Urinary bladder (tissue), 4 donors: ENCODE results near the gene CDKN1C. TPM values are rescaled to one million over a fixed set of nuclear protein-coding genes. Genes with fewer than 3 reads are reported as not detected.

Experiments used
- DNase-seq: peaks from one replicate; pipeline ENCODE4 v3.0.0-alpha.2; 2015; ENCODE audit errors: extremely low spot score
- H3K27ac ChIP-seq: one replicate; pipeline ENCODE4 v1.5.1; 2013; ENCODE audit warnings: low read depth, mild to moderate bottlenecking, moderate library complexity
- H3K36me3 ChIP-seq: one replicate; pipeline ENCODE4 v1.6.1; 2013; ENCODE audit warnings: mild to moderate bottlenecking, moderate library complexity; ENCODE audit not compliant: insufficient read depth
- H3K4me1 ChIP-seq: one replicate; pipeline ENCODE4 v1.6.1; 2013; ENCODE audit warnings: mild to moderate bottlenecking, moderate library complexity; ENCODE audit not compliant: insufficient read depth
- H3K4me3 ChIP-seq: one replicate; pipeline ENCODE4 v1.5.1; 2013; ENCODE audit warnings: low read depth, low read length
- WGBS: extraction: QIAGEN DNeasy Blood & Tissue Kit; methylation state at CpG from one replicate; pipeline ENCODE4 v1.1.7; 2013; 5-methylcytosine and 5-hydroxymethylcytosine counted together
- polyA plus RNA-seq: library from polyadenylated mRNA; stranded (reverse); fragments of 200-250 nt; gene quantifications from one replicate; pipeline ENCODE4 v1.2.3, GENCODE V29; 2013
- total RNA-seq: library from RNA; depleted of rRNA; stranded (reverse); fragments of >200 nt; gene quantifications from one replicate; pipeline ENCODE4 v1.2.3, GENCODE V29; 2014
- donor health status: healthy with polysubstance abuse.
- donor health status: healthy.

The CDKN1C gene
- total and polyA plus RNA-seq, 2 donors = 78.6 to 118 TPM

DNA sequence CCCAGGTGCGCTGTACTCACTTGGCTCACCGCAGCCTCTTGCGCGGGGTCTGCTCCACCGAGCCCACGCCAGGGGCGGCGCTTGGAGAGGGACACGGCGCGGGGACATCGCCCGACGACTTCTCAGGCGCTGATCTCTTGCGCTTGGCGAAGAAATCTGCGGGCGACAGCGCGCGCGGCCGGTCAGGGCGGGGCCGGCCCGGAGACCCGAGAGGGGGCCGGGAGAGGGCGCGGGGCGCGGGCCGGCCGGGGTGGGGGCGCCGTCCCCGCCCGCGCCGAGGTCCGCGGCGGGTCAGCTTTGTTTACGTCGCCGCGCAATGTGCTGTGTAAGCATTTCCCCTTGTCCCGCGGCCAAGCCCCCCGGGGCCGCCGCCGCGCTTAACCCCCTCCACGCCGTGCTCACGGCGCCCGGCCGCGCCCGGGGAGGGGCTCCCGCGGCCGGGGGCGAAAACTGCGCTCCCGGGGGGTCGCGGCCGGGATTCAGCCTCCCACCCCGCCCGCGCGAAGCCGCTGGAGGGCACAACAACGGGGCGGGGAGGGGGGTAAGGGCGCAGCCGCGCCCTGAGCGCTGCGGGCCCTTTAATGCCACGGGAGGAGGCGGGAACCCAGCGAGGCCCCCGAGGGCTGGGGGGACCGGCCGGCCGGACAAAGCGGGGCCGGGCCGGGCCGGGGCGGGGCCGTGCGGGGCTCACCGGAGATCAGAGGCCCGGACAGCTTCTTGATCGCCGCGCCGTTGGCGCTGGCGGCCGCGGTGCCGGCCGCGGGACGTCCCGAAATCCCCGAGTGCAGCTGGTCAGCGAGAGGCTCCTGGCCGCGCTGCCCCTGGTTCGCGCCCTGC, 1.4 kb downstream of the CDKN1C start:
- H3K36me3 ChIP-seq = no peaks in the 10 kb centered on the region
- H3K27ac ChIP-seq = peak overlapping the region; percentile 72
- no peak for DNase-seq
- no peaks in the 10 kb centered on the region for H3K4me1 ChIP-seq
- under 1% methylated on average over 119 of the region's 119 CpGs for WGBS
- peak overlapping the region; percentile 95 for H3K4me3 ChIP-seq

GRCh38 chr11:2883640-2883978, 2.0 kb downstream of the CDKN1C start:
- WGBS = 4% methylated on average over 24 of the region's 24 CpGs
- Histone ChIP-seq H3K4me3 (peak overlapping the region; percentile 95), H3K4me1 (no peaks in the 10 kb centered on the region), H3K36me3 (no peaks in the 10 kb centered on the region), H3K27ac (peak overlapping the region; percentile 13)
- no peak for DNase-seq

GRCh38 chr11:2882396-2883110, 3.0 kb downstream of the CDKN1C start:
- no peak for DNase-seq
- no peak overlapping the region for H3K27ac ChIP-seq
- H3K4me3 ChIP-seq = peak overlapping the region; percentile 95
- H3K4me1 ChIP-seq = no peaks in the 10 kb centered on the region
- 74% methylated on average over 11 of the region's 11 CpGs for WGBS
- H3K36me3 ChIP-seq = no peaks in the 10 kb centered on the region

DNA sequence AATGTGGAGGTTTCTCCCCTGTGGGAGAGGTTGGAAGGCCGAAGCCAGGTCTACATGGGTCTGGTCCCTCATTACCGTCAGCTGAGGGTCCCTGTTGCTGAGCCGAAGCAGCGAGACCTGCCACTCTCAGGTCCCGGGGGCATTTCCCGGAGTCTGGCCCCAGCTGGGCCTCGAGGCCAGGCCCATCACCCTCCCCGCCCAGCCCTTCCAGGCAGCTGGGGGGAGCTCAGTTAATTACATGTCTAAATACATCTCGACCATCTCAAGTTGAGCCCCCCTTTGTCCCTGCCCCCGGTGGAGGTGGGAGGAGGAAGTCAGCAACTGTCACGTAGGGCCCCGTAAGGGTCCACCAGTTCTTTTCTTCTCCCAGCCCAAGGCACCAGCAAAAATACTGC, 3.6 kb downstream of the CDKN1C start:
- Histone ChIP-seq H3K27ac (no peak overlapping the region), H3K4me1 (no peaks in the 10 kb centered on the region), H3K36me3 (no peaks in the 10 kb centered on the region), H3K4me3 (no peak overlapping the region)
- 60% methylated on average over 12 of the region's 12 CpGs for WGBS
- DNase-seq = no peak

DNA sequence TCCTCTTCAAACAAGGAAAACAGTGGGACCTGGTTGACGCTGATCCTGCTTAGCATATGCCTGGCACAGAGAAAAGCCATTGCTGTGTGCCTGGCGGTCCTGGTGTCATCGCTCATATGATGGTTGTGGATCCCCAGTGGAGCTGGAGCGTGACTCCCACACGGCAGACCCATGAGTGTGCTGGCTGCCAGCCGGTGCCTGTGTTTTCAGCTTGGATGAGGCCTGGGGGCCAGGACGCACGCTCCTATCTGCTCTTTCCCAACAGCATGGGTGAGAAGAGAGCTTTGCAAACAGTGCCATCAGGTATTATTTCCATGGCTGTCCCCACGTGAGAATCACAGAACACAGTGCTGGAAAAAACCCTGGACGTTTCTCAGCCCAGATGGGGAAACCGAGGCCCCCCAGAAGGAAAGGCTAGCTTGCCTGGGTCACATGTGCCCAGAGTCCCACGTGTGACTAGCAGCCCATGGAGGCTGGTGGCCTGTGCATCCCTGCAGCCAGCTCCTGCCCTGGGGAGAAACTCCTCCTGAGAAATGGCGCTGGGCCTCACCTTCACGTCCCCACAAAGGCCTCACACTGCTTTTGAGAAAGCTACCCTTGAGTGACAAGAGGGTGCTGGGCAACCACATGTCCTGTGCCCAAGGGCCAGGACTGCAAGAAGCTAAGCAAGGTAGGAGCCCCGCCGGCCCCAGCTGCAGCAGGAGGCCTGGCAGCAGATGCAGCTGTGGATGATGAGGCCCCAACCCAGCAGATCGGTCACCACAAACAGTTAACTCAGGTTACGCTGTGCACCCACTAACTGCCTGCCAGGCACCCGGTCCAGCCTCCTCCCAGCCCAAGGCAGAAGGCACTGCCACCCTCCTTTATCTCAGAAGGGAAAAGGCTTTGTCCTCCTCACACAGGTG, 4.2 kb downstream of the CDKN1C start:
- Histone ChIP-seq H3K4me1 (no peaks in the 10 kb centered on the region), H3K36me3 (no peaks in the 10 kb centered on the region), H3K4me3 (no peak overlapping the region), H3K27ac (no peak overlapping the region)
- 87% methylated on average over 19 of the region's 19 CpGs for WGBS
- no peak for DNase-seq

- no peaks in the 10 kb centered on the region for H3K4me1 ChIP-seq
- H3K36me3 ChIP-seq = no peaks in the 10 kb centered on the region
- no peak for DNase-seq
- no peak overlapping the region for H3K4me3 ChIP-seq
- no peak overlapping the region for H3K27ac ChIP-seq
- 82% methylated on average over 7 of the region's 7 CpGs for WGBS
These were observed 4.9 kb downstream of the CDKN1C start for GRCh38 chr11:2880646-2881045.

- no peak overlapping the region for H3K27ac ChIP-seq
- WGBS = 98% methylated on average over 8 of the region's 8 CpGs
- DNase-seq = no peak
- no peaks in the 10 kb centered on the region for H3K36me3 ChIP-seq
- H3K4me1 ChIP-seq = no peaks in the 10 kb centered on the region
- no peak overlapping the region for H3K4me3 ChIP-seq
These were observed 6.8 kb downstream of the CDKN1C start for GRCh38 chr11:2878782-2879181.

DNA sequence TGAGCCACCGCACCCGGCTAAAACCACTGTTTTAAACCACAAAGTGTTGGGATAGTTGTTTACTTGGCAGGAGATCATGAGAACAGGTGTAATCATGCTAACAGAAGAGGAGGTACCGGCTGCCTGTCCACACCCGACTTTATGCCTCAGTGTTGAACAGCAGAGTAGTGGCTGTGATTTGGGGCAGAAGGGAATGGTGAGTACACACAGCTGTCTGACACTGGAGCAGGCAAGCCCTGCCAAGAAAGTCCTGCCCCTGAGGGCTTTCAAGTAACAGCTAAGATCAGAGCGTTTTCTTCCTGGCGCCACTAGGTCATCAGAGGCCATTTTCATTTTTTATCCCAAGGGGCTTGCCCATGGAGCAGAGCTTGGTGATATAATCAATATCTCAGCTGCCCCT, 8.1 kb downstream of the CDKN1C start:
- Histone ChIP-seq H3K27ac (no peak overlapping the region), H3K36me3 (no peaks in the 10 kb centered on the region), H3K4me3 (no peak overlapping the region), H3K4me1 (no peaks in the 10 kb centered on the region)
- DNase-seq = no peak
- WGBS = 74% methylated on average over 6 of the region's 6 CpGs

DNA sequence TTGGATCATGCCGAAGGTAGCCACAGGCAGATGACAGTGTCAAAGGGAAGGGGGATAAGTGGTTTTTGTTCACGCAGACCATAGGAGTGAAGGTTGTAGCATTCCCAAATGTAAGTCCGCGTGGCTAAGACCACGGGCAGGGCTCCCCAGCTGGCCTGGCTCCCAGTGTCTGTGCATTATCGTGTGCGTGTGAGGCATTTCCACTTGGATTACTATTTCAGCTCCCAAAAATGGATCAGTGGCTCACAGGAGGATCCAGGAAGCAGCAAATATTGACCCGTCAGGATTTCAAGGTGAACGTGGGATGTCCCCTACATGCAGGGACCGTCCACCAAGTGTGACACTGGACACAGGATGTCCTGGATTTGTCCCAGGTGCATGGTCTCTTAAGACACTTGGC, 10.6 kb downstream of the CDKN1C start:
- WGBS = 97% methylated on average over 10 of the region's 10 CpGs
- H3K4me1 ChIP-seq = no peaks in the 10 kb centered on the region
- H3K4me3 ChIP-seq = no peak overlapping the region
- H3K36me3 ChIP-seq = no peaks in the 10 kb centered on the region
- no peak overlapping the region for H3K27ac ChIP-seq
- no peak for DNase-seq

DNA sequence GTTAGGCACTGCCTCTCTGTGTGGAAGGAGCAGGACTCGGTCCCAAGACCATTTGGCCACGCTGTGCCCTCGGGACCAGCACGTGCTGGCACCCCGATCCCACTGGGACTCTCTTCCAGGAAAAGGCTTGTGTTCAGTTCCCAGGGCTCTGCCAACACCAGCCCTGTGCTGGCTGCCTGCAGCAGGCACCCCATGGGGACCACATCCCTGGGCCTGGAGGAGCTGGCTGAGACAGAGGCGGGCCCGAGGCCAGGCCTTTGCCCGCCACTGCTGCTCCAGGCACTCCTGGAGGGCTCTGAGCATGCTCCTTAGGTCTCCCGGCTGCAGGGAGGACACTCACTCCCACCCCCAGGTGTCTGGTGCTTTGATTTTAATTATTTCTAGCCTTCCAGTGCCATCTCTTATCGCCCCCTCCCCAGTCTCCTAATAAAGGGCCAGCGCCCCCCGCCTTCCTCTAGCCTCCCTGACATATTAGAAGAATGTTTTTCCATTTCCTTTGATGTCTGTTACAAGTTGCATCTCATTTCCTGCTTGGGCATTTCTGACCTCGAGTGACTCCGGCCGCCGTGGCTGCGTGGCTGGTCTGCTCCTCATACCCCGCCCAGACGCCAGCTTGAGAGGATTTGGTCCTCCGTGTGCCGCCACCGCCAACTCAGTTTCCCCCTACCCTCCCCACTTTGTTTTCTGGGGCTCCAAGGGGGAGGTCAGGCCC, 14.4 kb downstream of the CDKN1C start:
- H3K4me1 ChIP-seq = no peaks in the 10 kb centered on the region
- H3K36me3 ChIP-seq = no peaks in the 10 kb centered on the region
- no peak overlapping the region for H3K4me3 ChIP-seq
- 71% methylated on average over 22 of the region's 22 CpGs for WGBS
- no peak overlapping the region for H3K27ac ChIP-seq
- no peak for DNase-seq

- no peaks in the 10 kb centered on the region for H3K36me3 ChIP-seq
- no peak overlapping the region for H3K4me3 ChIP-seq
- no peak overlapping the region for H3K27ac ChIP-seq
- no peak for DNase-seq
- WGBS = 80% methylated on average over 17 of the region's 17 CpGs
- H3K4me1 ChIP-seq = no peaks in the 10 kb centered on the region
These were observed 15.1 kb downstream of the CDKN1C start for GRCh38 chr11:2870460-2870859.

- DNase-seq = no peak
- no peak overlapping the region for H3K4me3 ChIP-seq
- H3K27ac ChIP-seq = no peak overlapping the region
- WGBS = 25% methylated on average over 90 of the region's 90 CpGs
- H3K36me3 ChIP-seq = no peaks in the 10 kb centered on the region
- no peaks in the 10 kb centered on the region for H3K4me1 ChIP-seq
These were observed 15.8 kb downstream of the CDKN1C start for GRCh38 chr11:2869561-2870427.
